Measurements from ENCODE around the gene EMC10. TPM values are rescaled to one million over a fixed set of nuclear protein-coding genes. Genes with fewer than 3 reads are reported as not detected.

Gene EMC10
- polyA plus RNA-seq, 2 donors, result 41.9 to 62.9 TPM

DNA sequence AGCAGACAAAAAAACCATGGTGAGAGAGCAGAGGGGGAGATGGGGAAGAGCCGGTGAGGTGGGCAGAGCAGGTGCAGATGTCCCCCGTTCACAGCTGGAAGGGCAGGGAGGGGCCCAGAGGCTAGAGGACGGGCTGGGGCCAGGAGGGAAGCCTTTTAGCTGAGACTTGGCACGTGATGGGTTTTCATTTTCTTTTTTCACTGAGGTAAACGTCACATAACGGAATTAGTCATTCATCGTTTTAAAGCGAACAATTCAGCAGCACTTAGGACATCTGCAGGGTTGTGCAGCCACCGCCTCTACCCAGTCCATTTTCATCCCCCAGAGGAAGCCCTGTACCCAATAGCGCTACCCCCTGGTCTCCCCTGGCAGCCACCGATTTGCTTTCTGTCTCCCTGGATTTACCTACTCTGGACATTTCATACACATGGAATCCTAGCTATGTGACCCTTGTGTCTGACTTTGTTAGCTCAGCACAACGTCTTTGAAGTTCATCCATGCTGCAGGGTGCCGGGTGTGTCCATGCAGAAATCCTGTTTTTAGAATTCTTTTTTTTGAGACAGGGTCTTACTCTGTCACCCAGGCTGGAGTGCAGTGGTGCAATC lies 16.0 kb upstream of the EMC10 start:
- Histone ChIP-seq H3K27ac (ENCODE audit: low read depth in 2 of 2, low read length in 1 of 2) (no peak overlapping the region), H3K27me3 (ENCODE audit: control insufficient read depth in 1 of 2, insufficient read depth in 2 of 2, low read length in 2 of 2) (no peaks in the 10 kb centered on the region), H3K9me3 (ENCODE audit: control insufficient read depth in 2 of 2, insufficient read depth in 1 of 2, low read depth in 1 of 2, low read length in 1 of 2) (no peaks in the 10 kb centered on the region), H3K36me3 (ENCODE audit: control insufficient read depth in 2 of 2, insufficient read depth in 2 of 2, low read length in 1 of 2) (no peaks in the 10 kb centered on the region), H3K4me3 (ENCODE audit: low read depth in 1 of 2, low read length in 2 of 2) (no peak overlapping the region), H3K4me1 (ENCODE audit: control insufficient read depth in 2 of 2, insufficient read depth in 2 of 2, low read length in 1 of 2) (no peaks in the 10 kb centered on the region)
- WGBS, 2 donors, result 19 to 30% methylated on average over 13 of the region's 13 CpGs

DNA sequence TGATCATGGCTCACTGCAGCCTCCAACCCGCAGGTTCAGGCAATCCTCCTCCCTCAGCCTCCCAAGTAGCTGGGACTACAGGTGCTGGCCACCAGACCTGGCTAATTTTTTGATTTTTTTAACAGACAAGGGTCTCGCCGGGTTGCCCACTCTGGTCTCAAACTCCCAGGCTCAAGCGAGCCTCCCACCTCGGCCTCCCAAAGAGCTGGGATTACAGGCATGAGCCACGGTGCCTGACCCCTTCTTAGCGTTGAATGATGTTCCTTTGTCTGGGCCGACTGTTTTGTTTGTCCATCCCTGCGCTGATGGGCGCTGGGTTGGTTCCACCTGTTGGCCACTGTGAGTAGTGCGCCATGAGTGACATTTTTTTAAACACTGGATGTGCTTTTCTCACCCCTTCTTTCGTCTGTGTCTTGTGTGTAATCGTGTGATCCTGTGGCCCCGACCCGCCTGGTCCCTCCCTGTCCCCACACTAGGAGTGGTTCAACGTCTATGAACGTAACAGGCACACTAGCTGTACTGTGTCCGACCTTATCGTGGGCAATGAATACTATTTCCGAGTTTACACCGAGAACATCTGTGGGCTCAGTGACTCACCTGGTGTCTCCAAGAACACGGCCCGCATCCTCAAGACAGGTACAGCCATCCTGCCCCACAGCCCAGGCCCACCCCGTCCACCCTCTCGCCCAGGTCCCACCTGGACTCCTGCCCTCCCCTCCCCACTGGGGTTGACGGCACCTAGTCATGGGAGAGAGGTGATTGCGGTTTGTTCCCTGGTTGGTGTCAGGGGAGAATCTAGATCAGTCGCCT lies 15.0 kb upstream of the EMC10 start:
- Histone ChIP-seq H3K36me3 (ENCODE audit: control insufficient read depth in 2 of 2, insufficient read depth in 2 of 2, low read length in 1 of 2) (no peaks in the 10 kb centered on the region), H3K4me1 (ENCODE audit: control insufficient read depth in 2 of 2, insufficient read depth in 2 of 2, low read length in 1 of 2) (peaks cover 0 to 2% of the 10 kb centered on the region in 2 donors), H3K27me3 (ENCODE audit: control insufficient read depth in 1 of 2, insufficient read depth in 2 of 2, low read length in 2 of 2) (no peaks in the 10 kb centered on the region), H3K9me3 (ENCODE audit: control insufficient read depth in 2 of 2, insufficient read depth in 1 of 2, low read depth in 1 of 2, low read length in 1 of 2) (no peaks in the 10 kb centered on the region), H3K4me3 (ENCODE audit: low read depth in 1 of 2, low read length in 2 of 2) (no peak overlapping the region), H3K27ac (ENCODE audit: low read depth in 2 of 2, low read length in 1 of 2) (no peak overlapping the region)
- WGBS, 2 donors, result 25 to 29% methylated on average over 28 of the region's 28 CpGs

DNA sequence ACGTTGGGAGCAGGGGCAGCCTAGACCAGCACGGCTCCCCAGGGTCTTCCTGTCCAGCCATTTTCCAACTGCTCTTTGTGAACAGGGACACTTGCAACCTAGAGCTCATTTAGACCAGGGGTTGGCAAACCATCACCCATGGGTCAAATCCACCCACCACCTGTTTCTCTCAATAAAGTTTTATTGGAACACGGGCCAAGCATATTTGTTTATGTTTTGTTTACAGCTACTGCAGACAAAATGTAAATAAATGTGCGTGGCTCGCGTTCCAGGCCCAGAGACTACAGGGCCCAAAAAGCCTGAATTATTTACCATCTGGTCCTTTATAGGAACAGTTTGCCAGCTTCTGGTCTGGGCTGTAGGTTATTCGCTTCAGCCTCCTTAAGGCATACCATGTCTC lies 13.3 kb upstream of the EMC10 start:
- Histone ChIP-seq H3K9me3 (ENCODE audit: control insufficient read depth in 2 of 2, insufficient read depth in 1 of 2, low read depth in 1 of 2, low read length in 1 of 2) (no peaks in the 10 kb centered on the region), H3K4me3 (ENCODE audit: low read depth in 1 of 2, low read length in 2 of 2) (no peak overlapping the region), H3K27ac (ENCODE audit: low read depth in 2 of 2, low read length in 1 of 2) (no peak overlapping the region), H3K36me3 (ENCODE audit: control insufficient read depth in 2 of 2, insufficient read depth in 2 of 2, low read length in 1 of 2) (no peaks in the 10 kb centered on the region), H3K4me1 (ENCODE audit: control insufficient read depth in 2 of 2, insufficient read depth in 2 of 2, low read length in 1 of 2) (peaks cover 0 to 2% of the 10 kb centered on the region in 2 donors), H3K27me3 (ENCODE audit: control insufficient read depth in 1 of 2, insufficient read depth in 2 of 2, low read length in 2 of 2) (no peaks in the 10 kb centered on the region)
- 73 to 74% methylated on average over 7 of the region's 7 CpGs for WGBS, 2 donors

DNA sequence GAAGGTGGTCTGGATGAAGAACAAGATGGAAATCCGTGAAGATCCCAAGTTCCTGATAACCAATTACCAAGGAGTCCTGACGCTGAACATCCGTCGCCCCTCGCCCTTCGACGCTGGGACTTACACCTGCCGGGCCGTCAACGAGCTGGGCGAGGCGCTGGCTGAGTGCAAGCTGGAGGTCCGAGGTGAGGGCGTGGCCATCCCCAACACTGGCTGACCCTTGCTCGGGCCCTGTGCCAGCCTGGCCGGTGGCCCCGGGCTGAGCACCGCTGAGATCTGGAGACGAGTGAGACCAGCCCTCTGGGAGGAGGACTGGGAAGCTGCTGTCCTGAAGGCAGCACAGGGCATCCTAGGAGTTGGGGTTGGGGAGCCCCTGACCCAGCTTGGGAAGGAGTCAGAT lies 12.0 kb upstream of the EMC10 start:
- Histone ChIP-seq H3K9me3 (ENCODE audit: control insufficient read depth in 2 of 2, insufficient read depth in 1 of 2, low read depth in 1 of 2, low read length in 1 of 2) (no peaks in the 10 kb centered on the region), H3K36me3 (ENCODE audit: control insufficient read depth in 2 of 2, insufficient read depth in 2 of 2, low read length in 1 of 2) (no peaks in the 10 kb centered on the region), H3K27ac (ENCODE audit: low read depth in 2 of 2, low read length in 1 of 2) (no peak overlapping the region), H3K4me3 (ENCODE audit: low read depth in 1 of 2, low read length in 2 of 2) (no peak overlapping the region), H3K27me3 (ENCODE audit: control insufficient read depth in 1 of 2, insufficient read depth in 2 of 2, low read length in 2 of 2) (no peaks in the 10 kb centered on the region), H3K4me1 (ENCODE audit: control insufficient read depth in 2 of 2, insufficient read depth in 2 of 2, low read length in 1 of 2) (peaks cover 0 to 2% of the 10 kb centered on the region in 2 donors)
- WGBS, 2 donors, result 66 to 75% methylated on average over 19 of the region's 19 CpGs

DNA sequence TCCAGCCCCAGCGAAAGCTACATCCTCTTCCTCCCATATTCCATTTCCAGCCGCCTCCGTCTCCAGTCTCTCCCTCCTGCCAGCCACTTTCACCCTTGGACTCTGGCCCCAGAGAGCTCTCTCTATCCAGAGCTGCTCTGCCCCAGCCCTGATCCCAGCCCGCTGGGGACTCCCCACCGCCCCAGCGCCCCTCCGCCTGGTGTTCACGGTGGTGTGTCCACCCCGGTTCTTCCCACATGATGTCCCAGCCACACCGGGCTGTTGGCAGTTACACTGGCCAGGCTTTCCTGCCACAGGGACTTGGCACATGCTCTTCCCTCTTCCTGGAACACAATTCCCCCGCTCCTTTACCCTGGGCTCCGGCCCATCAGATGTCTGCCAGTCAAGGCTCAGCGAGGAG lies 11.3 kb upstream of the EMC10 start:
- Histone ChIP-seq H3K36me3 (ENCODE audit: control insufficient read depth in 2 of 2, insufficient read depth in 2 of 2, low read length in 1 of 2) (no peaks in the 10 kb centered on the region), H3K27ac (ENCODE audit: low read depth in 2 of 2, low read length in 1 of 2) (no peak overlapping the region), H3K9me3 (ENCODE audit: control insufficient read depth in 2 of 2, insufficient read depth in 1 of 2, low read depth in 1 of 2, low read length in 1 of 2) (no peaks in the 10 kb centered on the region), H3K27me3 (ENCODE audit: control insufficient read depth in 1 of 2, insufficient read depth in 2 of 2, low read length in 2 of 2) (no peaks in the 10 kb centered on the region), H3K4me1 (ENCODE audit: control insufficient read depth in 2 of 2, insufficient read depth in 2 of 2, low read length in 1 of 2) (peaks cover 0 to 2% of the 10 kb centered on the region in 2 donors), H3K4me3 (ENCODE audit: low read depth in 1 of 2, low read length in 2 of 2) (no peak overlapping the region)
- WGBS, 2 donors, result 84 to 88% methylated on average over 13 of the region's 13 CpGs

DNA sequence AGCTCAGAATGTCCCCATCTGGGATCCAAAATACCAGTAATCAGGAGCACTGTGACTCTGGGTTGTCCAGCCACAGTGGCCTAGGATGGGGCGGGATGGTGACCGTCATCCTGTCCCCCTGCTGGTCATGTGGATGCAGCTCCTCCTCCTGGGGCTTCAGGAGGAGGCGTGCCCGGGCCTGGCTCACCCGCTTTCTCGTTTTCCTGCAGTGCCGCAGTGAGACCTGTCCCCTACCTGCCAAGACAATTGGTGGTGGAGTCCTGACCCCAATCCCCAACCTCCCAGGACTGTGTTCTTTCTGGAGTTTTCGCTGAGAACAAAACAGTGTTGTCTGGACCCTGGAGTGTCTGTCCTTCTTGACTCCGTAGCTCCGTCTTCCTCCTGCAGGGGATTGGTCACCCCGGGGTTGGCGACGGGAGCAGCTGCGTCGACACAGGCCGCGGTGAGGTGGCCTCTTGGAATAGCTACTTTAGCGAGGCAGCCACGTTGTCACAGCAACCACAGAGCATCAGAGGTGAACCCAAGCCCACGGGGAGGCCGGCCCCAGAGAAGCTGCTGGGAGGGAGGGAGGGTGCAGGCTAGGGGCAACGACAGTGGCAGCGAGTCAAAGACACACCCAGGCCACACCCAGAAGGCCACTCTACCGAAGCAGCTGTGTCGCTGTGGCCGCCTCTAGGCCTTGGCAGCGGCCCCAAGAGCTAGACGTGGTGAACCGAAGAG lies 10.2 kb upstream of the EMC10 start:
- Histone ChIP-seq H3K27me3 (ENCODE audit: control insufficient read depth in 1 of 2, insufficient read depth in 2 of 2, low read length in 2 of 2) (no peaks in the 10 kb centered on the region), H3K27ac (ENCODE audit: low read depth in 2 of 2, low read length in 1 of 2) (no peak overlapping the region), H3K4me3 (ENCODE audit: low read depth in 1 of 2, low read length in 2 of 2) (no peak overlapping the region), H3K9me3 (ENCODE audit: control insufficient read depth in 2 of 2, insufficient read depth in 1 of 2, low read depth in 1 of 2, low read length in 1 of 2) (no peaks in the 10 kb centered on the region), H3K36me3 (ENCODE audit: control insufficient read depth in 2 of 2, insufficient read depth in 2 of 2, low read length in 1 of 2) (no peaks in the 10 kb centered on the region), H3K4me1 (ENCODE audit: control insufficient read depth in 2 of 2, insufficient read depth in 2 of 2, low read length in 1 of 2) (peaks cover 0 to 2% of the 10 kb centered on the region in 2 donors)
- 42 to 44% methylated on average over 29 of the region's 29 CpGs for WGBS, 2 donors

DNA sequence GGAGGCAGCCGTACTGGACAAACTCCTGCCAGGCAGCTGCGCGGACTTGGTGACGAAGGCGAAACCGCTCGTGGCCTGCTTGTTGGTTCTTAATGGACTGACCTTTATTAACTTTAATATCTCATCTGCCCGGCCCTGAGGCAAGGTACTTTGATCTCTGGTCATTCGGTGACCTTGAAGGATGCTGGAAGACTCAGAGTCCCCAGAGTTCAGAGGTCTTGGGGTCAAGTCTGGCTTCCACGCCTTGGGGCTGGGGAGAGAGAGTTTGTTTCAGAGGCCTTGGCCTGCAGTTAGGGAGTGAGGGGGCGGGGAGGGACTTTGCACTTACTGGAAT lies 9.6 kb upstream of the EMC10 start:
- WGBS, 2 donors, result 63 to 64% methylated on average over 11 of the region's 11 CpGs
- H3K27ac ChIP-seq (ENCODE audit: low read depth in 2 of 2, low read length in 1 of 2), result no peak overlapping the region
- peaks cover 0 to 2% of the 10 kb centered on the region in 2 donors for H3K4me1 ChIP-seq (ENCODE audit: control insufficient read depth in 2 of 2, insufficient read depth in 2 of 2, low read length in 1 of 2)
- H3K27me3 ChIP-seq (ENCODE audit: control insufficient read depth in 1 of 2, insufficient read depth in 2 of 2, low read length in 2 of 2), result no peaks in the 10 kb centered on the region
- H3K4me3 ChIP-seq (ENCODE audit: low read depth in 1 of 2, low read length in 2 of 2), result no peak overlapping the region
- H3K9me3 ChIP-seq (ENCODE audit: control insufficient read depth in 2 of 2, insufficient read depth in 1 of 2, low read depth in 1 of 2, low read length in 1 of 2), result no peaks in the 10 kb centered on the region
- no peaks in the 10 kb centered on the region for H3K36me3 ChIP-seq (ENCODE audit: control insufficient read depth in 2 of 2, insufficient read depth in 2 of 2, low read length in 1 of 2)

DNA sequence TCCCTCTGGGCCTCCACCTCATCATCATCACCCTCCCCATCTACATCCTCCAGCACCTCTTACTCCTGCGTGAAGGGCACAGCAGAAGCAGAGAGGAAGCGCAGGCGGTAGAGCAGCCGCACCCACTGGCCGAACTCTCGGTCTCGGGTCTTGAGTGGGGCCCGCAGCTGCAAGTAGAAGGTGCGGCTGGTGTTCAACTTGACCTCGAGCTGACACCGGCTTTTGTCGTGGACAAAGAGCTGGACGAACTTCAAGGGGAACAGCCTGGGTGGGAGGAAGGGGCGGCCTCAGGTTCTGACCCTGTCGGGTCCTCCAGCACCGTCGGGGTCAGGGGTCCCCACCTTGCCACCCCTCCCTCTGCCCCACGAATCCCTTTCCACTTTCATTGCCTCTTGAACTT lies 8.7 kb upstream of the EMC10 start:
- Histone ChIP-seq H3K36me3 (ENCODE audit: control insufficient read depth in 2 of 2, insufficient read depth in 2 of 2, low read length in 1 of 2) (no peaks in the 10 kb centered on the region), H3K4me1 (ENCODE audit: control insufficient read depth in 2 of 2, insufficient read depth in 2 of 2, low read length in 1 of 2) (peaks cover 0 to 2% of the 10 kb centered on the region in 2 donors), H3K27me3 (ENCODE audit: control insufficient read depth in 1 of 2, insufficient read depth in 2 of 2, low read length in 2 of 2) (no peaks in the 10 kb centered on the region), H3K9me3 (ENCODE audit: control insufficient read depth in 2 of 2, insufficient read depth in 1 of 2, low read depth in 1 of 2, low read length in 1 of 2) (no peaks in the 10 kb centered on the region), H3K27ac (ENCODE audit: low read depth in 2 of 2, low read length in 1 of 2) (no peak overlapping the region), H3K4me3 (ENCODE audit: low read depth in 1 of 2, low read length in 2 of 2) (no peak overlapping the region)
- 74 to 80% methylated on average over 18 of the region's 18 CpGs for WGBS, 2 donors

DNA sequence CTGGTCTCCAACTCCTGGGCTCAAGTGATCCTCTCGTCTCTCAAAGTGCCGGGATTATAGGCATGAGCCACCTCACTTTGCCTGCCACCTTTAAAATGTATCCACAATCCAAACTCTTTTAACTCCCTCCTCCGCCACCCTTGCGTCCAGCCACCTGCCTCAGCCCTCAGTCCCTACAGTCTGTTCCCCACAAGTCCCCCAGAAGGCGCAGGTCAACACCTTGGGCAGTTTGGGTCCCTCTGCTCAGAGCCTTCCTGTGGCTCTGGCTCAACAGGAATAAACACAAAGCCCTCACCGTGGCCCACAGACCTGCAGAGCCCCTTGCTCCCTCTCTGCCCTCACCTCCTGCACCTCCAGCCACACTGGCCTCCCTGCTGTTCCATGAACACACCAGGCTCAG lies 7.5 kb upstream of the EMC10 start:
- H3K4me3 ChIP-seq (ENCODE audit: low read depth in 1 of 2, low read length in 2 of 2), result no peak overlapping the region
- H3K9me3 ChIP-seq (ENCODE audit: control insufficient read depth in 2 of 2, insufficient read depth in 1 of 2, low read depth in 1 of 2, low read length in 1 of 2), result no peaks in the 10 kb centered on the region
- H3K4me1 ChIP-seq (ENCODE audit: control insufficient read depth in 2 of 2, insufficient read depth in 2 of 2, low read length in 1 of 2), result peaks cover 0 to 2% of the 10 kb centered on the region in 2 donors
- no peak overlapping the region for H3K27ac ChIP-seq (ENCODE audit: low read depth in 2 of 2, low read length in 1 of 2)
- H3K36me3 ChIP-seq (ENCODE audit: control insufficient read depth in 2 of 2, insufficient read depth in 2 of 2, low read length in 1 of 2), result no peaks in the 10 kb centered on the region
- WGBS, 2 donors, result 86 to 91% methylated on average over 6 of the region's 6 CpGs
- H3K27me3 ChIP-seq (ENCODE audit: control insufficient read depth in 1 of 2, insufficient read depth in 2 of 2, low read length in 2 of 2), result no peaks in the 10 kb centered on the region

Data from esophagus (tissue), 2 donors.